ENCODE results near the gene ERMAP. TPM values are rescaled to one million over a fixed set of nuclear protein-coding genes. Genes with fewer than 3 reads are reported as not detected.

ERMAP gene, protein sequence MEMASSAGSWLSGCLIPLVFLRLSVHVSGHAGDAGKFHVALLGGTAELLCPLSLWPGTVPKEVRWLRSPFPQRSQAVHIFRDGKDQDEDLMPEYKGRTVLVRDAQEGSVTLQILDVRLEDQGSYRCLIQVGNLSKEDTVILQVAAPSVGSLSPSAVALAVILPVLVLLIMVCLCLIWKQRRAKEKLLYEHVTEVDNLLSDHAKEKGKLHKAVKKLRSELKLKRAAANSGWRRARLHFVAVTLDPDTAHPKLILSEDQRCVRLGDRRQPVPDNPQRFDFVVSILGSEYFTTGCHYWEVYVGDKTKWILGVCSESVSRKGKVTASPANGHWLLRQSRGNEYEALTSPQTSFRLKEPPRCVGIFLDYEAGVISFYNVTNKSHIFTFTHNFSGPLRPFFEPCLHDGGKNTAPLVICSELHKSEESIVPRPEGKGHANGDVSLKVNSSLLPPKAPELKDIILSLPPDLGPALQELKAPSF
- total RNA-seq = 18.2 TPM
- long read RNA-seq, transcript ERMAP-203 (12 exons, 3,476 nt) = major isoform, 6 of 16 reads
- long read RNA-seq, partial matches to known transcripts = 0 of 16 reads
- long read RNA-seq, other reads (novel, unspliced or antisense) = 10 of 16 reads

DNA sequence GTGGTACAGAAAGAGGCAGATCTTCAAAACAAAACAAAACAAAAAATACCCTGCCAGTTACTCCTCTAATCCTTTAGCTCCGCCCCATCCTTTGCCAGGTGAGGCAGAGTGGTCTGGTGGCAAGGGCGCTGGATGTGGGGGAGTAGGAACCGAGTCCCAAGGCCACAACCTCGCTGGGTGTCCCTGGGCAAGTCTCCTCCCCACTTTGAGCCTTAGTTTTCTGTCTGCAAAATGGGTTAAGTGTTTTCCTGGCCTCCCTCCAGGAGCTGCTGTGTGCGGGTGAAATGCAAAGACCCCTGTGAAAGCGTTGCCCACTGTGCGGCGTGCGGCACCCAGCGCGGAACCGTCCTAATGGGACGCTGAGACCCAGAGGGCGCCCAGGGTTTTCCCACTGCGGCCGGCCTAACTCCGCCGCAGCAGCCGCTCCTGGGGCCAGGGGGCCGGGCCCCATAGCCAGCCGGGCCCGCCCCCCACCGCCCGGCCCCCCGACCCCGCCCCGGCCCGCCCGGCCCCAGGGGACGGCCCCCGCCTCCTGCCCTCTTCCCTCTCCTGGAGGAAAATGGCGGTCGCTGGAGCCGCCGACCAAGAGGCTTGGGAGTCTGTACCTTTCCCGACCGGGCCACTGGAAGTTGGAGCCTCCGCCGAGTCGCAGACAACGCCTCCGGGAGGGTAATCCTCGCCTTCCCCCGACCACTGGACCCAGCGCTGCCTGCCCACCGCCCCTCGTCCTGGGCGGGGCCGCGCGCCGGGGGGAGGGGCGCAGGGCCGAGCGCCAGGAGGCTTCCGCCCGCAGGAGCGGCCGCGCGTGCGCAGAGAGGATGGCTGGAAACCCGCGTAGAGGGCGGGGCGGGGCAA is at the start of gene ERMAP, which contains the start of gene SVBP:
Gene ERMAP (plus strand): TSS at position 538 of the 855 bp plus-strand sequence. CDS start 13,327 bp downstream, outside the sequence.
Gene SVBP (minus strand): TSS at position 813 of the 855 bp plus-strand sequence. CDS start 853 bp downstream, outside the sequence.
- TF ChIP-seq, protein P1, sequence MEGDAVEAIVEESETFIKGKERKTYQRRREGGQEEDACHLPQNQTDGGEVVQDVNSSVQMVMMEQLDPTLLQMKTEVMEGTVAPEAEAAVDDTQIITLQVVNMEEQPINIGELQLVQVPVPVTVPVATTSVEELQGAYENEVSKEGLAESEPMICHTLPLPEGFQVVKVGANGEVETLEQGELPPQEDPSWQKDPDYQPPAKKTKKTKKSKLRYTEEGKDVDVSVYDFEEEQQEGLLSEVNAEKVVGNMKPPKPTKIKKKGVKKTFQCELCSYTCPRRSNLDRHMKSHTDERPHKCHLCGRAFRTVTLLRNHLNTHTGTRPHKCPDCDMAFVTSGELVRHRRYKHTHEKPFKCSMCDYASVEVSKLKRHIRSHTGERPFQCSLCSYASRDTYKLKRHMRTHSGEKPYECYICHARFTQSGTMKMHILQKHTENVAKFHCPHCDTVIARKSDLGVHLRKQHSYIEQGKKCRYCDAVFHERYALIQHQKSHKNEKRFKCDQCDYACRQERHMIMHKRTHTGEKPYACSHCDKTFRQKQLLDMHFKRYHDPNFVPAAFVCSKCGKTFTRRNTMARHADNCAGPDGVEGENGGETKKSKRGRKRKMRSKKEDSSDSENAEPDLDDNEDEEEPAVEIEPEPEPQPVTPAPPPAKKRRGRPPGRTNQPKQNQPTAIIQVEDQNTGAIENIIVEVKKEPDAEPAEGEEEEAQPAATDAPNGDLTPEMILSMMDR (IDR thresholded peaks at IDR 0.05) = no peak
- Histone ChIP-seq H3K4me3 (peak within 1 kb of the TSS; percentile 76), H3K36me3 (no peaks in the 10 kb centered on the region), H3K4me1 (peaks cover 22% of the 10 kb centered on the region), H3K27ac (peak within 1 kb of the TSS; percentile 97), H3K9me3 (no peaks in the 10 kb centered on the region), H3K27me3 (no peaks in the 10 kb centered on the region)
- DNase-seq (peak; percentile 97), ATAC-seq (peak; percentile 98)
- intact Hi-C loops (cut with DNase I) = no loop called here

DNA sequence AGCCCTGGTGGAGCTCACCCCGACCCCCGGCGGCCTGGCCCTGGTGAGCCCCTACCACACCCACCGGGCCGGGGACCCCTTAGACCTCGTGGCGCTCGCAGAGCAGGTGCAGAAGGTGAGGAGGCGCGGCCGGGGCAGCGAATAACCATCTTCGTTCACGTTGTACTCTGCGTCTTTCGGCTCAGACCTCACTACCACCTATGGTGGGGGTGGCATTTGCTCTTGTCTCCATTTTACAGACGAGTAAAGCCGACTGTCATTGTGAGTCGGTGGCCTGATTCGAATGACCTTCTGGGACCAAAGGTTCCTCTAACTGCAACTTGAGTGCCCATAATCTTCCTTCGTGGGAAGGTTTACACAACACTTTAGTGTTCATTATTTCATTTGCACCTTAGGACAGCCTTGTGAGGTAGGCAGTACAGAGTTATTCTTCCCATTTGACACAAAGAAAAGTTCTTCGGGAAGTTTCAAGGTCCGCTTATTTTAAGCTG is 49.4 kb upstream of the ERMAP start:
- Histone ChIP-seq H3K27me3 (no peaks in the 10 kb centered on the region), H3K27ac (peak overlapping the region; percentile 94), H3K4me1 (peaks cover 28% of the 10 kb centered on the region), H3K9me3 (no peaks in the 10 kb centered on the region), H3K4me3 (peak overlapping the region; percentile 88), H3K36me3 (no peaks in the 10 kb centered on the region)
- intact Hi-C loops (cut with DNase I) = no loop called here
- no peak for ATAC-seq
- TF ChIP-seq, protein P1 (IDR thresholded peaks at IDR 0.05) = no peak
- DNase-seq = no peak

DNA sequence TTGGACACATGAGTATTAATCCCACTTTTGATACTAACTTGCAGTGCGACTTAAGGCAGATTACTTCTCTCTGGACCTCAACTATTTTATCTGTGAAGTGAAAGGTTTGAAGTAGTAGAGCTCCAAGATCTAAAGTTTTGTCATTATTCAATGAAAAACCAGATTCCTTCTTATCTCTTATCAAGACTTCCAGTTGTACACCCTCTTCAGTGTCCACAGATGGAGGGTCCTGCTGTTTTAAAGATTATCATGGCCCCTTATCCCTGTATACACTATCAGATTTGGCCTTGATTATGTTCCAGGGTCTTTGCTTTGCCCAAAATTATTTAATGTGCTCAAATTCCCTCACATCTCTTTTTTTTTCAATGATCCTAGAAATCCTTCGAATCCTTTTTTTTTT is 48.8 kb upstream of the ERMAP start:
- no peaks in the 10 kb centered on the region for H3K27me3 ChIP-seq
- H3K4me1 ChIP-seq = peaks cover 28% of the 10 kb centered on the region
- ATAC-seq = no peak
- intact Hi-C loops (cut with DNase I) = no loop called here
- H3K27ac ChIP-seq = no peak overlapping the region
- TF ChIP-seq, protein P1 (IDR thresholded peaks at IDR 0.05) = no peak
- no peaks in the 10 kb centered on the region for H3K9me3 ChIP-seq
- no peaks in the 10 kb centered on the region for H3K36me3 ChIP-seq
- H3K4me3 ChIP-seq = peak overlapping the region; percentile 88
- DNase-seq = no peak

DNA sequence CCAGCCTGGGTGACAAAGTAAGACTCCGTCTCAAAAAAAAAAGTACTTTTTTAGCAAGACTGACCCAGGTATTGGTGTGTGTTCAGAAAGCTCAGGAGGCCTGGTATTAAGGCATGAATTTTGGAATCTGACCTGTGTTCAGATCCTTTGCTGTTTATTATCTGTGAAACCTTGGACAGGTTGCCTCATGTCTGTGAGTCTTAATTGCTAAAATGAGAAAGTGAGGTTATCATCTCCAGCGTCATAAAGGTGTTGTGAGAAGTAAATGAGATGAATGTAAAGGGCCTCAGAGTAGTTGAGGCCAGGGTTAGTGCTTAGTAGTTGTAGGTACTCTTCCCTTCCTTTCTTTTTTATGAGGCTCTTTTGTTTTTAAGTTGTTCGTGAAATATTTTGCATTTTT is 47.1 kb upstream of the ERMAP start:
- DNase-seq = no peak
- intact Hi-C loops (cut with DNase I) = no loop called here
- no peaks in the 10 kb centered on the region for H3K9me3 ChIP-seq
- no peak overlapping the region for H3K4me3 ChIP-seq
- no peak overlapping the region for H3K27ac ChIP-seq
- TF ChIP-seq, protein P1 (IDR thresholded peaks at IDR 0.05) = no peak
- H3K4me1 ChIP-seq = peaks cover 23% of the 10 kb centered on the region
- H3K27me3 ChIP-seq = no peaks in the 10 kb centered on the region
- peaks cover 15% of the 10 kb centered on the region for H3K36me3 ChIP-seq
- no peak for ATAC-seq

DNA sequence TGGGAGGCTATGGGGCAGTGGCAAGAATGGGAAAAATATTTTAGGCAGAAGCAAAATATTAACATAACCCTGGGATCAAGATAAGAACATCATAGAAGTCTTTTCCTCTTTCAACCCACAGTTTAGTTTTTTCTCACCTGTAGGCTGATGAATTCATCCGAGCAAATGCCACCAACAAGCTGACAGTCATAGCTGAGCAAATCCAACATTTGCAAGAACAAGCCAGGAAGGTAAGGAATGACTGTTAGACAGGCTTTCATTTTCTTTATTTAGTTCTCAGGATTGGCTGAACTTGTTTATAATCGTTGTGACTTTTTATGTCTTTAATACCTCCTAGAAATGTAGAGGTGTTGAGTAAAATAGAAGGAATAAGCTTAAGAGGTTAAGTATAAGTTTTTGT is 43.5 kb upstream of the ERMAP start:
- Histone ChIP-seq H3K27ac (no peak overlapping the region), H3K4me1 (peaks cover 5% of the 10 kb centered on the region), H3K4me3 (no peak overlapping the region), H3K36me3 (peaks cover 48% of the 10 kb centered on the region), H3K9me3 (no peaks in the 10 kb centered on the region), H3K27me3 (no peaks in the 10 kb centered on the region)
- no peak for ATAC-seq
- DNase-seq = no peak
- TF ChIP-seq, protein P1 (IDR thresholded peaks at IDR 0.05) = no peak
- intact Hi-C loops (cut with DNase I) = no loop called here

Data from upper lobe of right lung (tissue), 1 donor.